Activated CD4-positive, alpha-beta T cell treated with anti-CD3 and anti-CD28 coated beads for 36 hours (primary cell): ENCODE data around the gene CFAP161. TPM values are rescaled to one million over a fixed set of nuclear protein-coding genes. Genes with fewer than 3 reads are reported as not detected.

Experiments used
- total RNA-seq, 2 experiments: library from RNA; stranded (reverse); gene quantifications; one replicate each; pipeline ENCODE4 v1.2.3, GENCODE V29; 2021

CFAP161 gene
- total RNA-seq, 2 experiments from 2014 or later: not detected

Other genes with a start within 250 kb of the CFAP161 start
- 10 to 100 TPM; 18.6 to 21.7 TPM for gene MESD, start 144.5 kb upstream of the CFAP161 start, total RNA-seq
- gene TLNRD1, start 133.3 kb upstream of the CFAP161 start, total RNA-seq: 10 to 100 TPM; 11.2 to 16.9 TPM
- 100 to 1,000 TPM; 102 to 117 TPM for gene IL16, start 62.6 kb downstream of the CFAP161 start, total RNA-seq
- gene STARD5, start 189.9 kb downstream of the CFAP161 start, total RNA-seq: 1 to 10 TPM; 8.9 to 9.2 TPM
- not detected for gene TMC3, start 239.9 kb downstream of the CFAP161 start, total RNA-seq